Keratinocyte (primary cell): Measurements from ENCODE around the gene SF3B6.

Experiments
- EZH2 ChIP-seq: IDR thresholded peaks from one replicate; pipeline ENCODE4 v1.6.1; 2012; ENCODE audit warnings: inconsistent platforms, mild to moderate bottlenecking, low read length, moderate library complexity
- TF ChIP-seq, protein P1 (sequence below), 3 experiments: IDR thresholded peaks in 1 of 3; conservative IDR thresholded peaks in 1 of 3; optimal IDR thresholded peaks in 1 of 3; 2 replicates in 2 of 3; 3 replicates in 1 of 3; pipeline versions ENCODE3 to v1.5.1; 2011; ENCODE audit warnings: low read length in 3 of 3, mild to moderate bottlenecking in 3 of 3, moderate library complexity in 2 of 3, control low read depth in 1 of 3, inconsistent platforms in 1 of 3; ENCODE audit not compliant: insufficient read depth in 2 of 3; ENCODE audit errors: extremely low read depth in 1 of 3

DNA sequence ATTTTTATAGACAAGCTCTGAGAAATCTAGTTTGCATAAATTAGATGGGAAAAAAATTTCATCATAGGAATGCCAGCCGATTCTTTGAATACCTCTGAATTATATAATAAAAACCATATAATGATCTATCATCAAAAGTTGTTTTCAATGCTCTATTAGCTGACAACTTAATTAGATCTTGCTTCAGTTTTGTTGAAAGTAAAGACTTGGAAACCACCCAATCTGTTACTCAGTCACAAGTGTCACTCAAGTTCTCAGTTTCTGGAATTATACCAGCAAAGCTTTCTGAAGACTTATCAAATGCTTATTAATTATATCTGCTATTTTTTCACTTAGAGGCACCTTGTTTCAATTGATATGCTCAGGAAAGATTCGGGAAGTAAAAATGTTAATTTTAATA lies 25.9 kb upstream of the SF3B6 start:
- TF ChIP-seq, protein P1, sequence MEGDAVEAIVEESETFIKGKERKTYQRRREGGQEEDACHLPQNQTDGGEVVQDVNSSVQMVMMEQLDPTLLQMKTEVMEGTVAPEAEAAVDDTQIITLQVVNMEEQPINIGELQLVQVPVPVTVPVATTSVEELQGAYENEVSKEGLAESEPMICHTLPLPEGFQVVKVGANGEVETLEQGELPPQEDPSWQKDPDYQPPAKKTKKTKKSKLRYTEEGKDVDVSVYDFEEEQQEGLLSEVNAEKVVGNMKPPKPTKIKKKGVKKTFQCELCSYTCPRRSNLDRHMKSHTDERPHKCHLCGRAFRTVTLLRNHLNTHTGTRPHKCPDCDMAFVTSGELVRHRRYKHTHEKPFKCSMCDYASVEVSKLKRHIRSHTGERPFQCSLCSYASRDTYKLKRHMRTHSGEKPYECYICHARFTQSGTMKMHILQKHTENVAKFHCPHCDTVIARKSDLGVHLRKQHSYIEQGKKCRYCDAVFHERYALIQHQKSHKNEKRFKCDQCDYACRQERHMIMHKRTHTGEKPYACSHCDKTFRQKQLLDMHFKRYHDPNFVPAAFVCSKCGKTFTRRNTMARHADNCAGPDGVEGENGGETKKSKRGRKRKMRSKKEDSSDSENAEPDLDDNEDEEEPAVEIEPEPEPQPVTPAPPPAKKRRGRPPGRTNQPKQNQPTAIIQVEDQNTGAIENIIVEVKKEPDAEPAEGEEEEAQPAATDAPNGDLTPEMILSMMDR (optimal IDR thresholded peaks at IDR 0.05 in 1 of 3, IDR thresholded peaks at IDR 0.05 in 1 of 3, conservative IDR thresholded peaks at IDR 0.05 in 1 of 3; ENCODE audit: extremely low read depth in 1 of 3, insufficient read depth in 2 of 3, low read length in 3 of 3) = no peak
- TF ChIP-seq EZH2 = no peak
